Activated T-cell treated with anti-CD3 and anti-CD28 coated beads for 1 hour (primary cell): ENCODE results near the gene DTL.

ENCODE experiments used
- DNase-seq: peaks from one replicate; pipeline ENCODE4 v3.0.0-alpha.2; 2020; ENCODE audit warnings: low read depth

The DTL gene

DNA sequence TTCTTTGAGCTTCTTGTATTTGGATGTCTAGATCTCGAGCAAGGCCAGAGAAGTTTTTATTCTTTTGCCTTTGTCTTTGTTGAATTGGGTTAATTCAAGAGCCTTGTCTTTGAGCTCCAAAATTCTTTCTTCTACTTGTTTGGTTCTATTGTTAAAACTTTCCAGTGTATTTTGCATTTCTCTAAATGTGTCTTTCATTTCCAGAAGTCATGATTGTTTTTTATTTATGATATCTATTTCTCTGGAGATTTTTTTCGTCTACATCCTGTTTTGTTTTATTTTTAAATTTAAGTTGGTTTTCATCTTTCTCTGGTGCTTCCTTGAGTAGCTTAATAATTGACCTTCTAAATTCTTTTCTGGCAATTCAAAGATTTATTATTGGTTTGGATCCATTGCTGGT lies 61.8 kb downstream of the DTL start:
- no peak for DNase-seq

DNA sequence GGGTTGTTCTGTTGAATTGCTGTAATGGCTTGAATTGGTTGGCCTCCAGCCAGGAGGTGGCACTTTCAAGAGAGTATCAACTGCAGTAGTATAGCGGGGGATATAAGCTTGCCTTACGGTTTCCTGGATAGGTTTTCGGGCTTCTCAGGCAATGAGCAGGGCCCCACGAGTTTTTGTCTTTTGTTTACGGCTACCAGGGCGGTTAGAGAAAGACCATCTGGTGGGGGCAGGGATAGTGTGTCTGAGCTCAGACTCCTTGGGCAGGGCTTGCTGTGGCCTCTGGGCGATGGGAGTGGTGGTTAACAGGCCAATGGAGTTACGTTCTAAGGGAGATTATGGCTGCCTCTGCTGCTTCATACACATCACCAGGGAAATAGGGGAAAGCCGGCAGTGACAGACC lies 62.8 kb downstream of the DTL start:
- no peak for DNase-seq

DNA sequence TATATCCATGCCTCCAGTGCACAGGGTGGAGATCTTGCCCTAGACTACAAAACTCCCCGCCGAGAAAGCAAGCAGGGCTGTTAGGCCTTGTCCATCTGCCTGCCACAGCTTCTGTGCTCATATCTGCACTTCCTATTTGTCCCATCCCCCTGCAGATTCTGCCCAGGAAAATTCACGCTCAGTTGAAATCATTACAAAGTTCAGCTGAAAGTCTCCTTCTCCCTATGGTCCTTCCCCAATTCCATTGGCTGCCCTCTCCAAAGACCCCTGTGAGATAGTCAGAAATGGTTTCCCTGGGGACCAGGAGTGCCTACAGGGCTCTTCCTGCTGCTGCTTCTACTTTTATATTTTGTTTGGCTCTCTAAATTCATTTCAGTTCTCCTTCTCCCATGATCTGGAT lies 63.2 kb downstream of the DTL start:
- no peak for DNase-seq

DNA sequence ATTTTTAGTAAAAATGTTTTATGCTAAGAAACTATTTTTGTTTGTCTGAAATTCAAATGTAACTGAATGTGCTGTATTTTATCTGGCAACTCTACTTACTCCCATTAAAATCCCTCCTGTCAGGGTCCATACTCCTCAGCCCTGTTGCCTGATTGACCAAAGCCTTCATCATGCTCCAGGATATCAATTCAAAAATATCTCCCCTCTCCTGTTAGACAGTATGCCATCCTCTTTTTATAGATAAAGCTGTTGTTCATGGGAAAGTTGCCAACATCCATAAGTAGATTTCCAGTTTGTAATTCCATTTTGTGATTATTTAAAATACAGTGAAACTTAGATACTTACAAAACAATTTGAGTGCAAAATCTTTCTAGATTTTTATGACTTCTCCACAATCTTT lies 65.7 kb downstream of the DTL start:
- DNase-seq: no peak

DNA sequence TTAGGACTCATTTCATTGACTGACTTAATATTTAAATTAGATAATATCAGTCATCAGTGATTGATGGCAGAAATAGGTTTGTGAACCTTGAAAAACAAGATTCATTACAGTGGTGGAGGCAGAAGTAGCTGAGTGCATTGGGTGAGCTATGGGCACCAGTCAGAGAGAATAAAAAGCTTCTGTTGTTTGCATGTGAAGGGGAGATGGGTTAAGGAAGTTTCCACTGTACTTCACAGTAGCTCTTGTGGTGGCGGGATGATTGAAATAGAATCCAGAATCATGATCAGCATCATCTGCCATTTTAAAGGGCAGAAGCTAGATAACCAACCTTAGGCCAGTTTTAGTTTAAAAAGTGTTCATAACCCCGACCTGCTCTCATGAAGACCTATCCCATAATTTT lies 66.2 kb downstream of the DTL start:
- no peak for DNase-seq

DNA sequence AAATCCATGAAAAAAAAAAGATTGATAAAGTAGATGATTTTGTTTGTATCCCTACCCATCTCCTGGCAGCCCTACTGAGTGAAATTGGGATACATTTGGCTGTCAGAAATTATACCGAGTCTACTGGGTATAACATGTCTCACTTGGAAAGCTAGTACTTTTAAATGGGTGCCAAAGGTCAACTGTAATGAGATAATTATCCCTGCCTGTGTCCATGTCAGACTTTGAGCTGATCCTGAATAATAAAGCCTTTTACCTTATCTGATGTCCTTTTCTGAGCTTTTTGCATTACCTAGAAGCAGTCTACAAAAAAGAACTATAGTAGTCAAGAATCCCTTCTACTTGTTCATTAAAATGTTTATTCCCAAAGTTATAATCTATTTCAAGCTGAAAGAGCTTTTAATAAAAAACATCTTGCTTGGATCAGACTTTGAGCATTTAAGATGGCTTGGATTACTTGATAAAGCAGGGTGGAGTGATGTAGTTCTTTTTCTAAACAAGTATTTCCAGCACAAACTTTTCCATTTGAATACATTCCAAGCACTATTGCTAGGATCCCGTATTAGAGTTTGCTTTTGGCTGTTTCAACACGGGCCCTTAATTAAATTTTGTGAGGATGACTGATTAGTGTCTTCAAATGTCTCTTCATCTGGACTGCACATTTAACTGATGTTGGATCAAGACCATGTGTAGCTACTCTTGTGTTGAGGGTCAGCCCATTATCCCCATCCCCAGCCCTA lies 69.2 kb downstream of the DTL start:
- no peak for DNase-seq

DNA sequence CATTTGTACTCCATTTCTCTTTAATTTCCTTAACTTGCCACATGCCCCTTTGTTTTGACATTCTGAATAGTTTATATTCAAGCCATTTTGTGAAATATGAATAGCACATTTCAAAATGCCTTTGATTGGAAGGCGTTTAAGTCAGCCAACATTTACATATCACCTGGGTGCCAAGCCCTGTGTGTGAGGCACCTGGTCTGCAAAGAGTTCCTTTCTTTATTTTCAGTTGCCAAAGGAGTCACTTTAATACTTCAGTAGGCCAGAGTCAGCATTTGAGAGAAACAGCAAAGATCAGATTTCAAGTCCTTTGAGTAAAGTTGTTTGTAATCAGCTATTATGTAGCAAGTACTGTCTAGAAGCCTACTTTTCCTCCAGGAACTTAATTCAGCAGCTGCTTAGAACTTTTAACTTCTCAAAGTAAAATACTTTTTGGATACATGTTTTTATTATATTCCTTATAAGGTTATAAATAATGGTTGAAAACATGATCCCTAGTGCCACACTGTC lies 70.8 kb downstream of the DTL start:
- no peak for DNase-seq

DNA sequence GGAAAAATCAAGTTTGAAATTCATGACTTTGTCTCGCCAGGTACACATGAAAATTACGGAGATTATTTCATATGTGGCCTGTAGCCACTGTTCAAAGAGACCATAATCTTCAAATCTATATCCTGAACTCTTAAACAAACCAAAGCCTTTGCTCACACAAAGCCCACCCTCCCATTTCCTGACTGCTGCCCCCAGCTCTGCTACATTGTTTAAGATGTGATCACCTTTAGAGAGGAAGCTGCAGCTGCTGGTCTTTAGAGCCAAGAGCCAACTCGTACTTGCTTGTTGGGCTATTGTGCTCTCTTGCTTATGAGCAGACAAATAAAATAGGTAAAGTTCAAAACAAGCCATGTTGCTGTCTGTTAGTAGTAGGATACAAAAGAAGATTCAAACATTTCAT lies 71.9 kb downstream of the DTL start:
- no peak for DNase-seq

DNA sequence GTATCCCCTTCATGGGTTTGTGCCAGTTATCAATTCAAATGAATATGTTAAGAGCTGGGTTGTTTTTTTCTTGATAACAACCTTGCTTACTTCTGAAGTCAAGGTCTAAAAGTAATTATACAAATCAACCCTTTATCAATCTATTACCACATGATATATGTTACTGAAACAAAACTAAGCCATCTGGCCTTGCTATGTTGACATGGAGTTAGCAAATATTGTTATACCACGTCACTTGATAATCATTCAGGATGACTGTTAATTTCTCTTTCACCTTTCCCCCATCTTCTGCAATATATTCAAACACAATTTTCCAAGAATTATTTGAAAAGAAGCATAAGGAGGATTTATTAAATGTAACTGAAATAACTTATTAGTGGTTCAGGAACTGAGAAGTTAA lies 72.6 kb downstream of the DTL start:
- DNase-seq: no peak

DNA sequence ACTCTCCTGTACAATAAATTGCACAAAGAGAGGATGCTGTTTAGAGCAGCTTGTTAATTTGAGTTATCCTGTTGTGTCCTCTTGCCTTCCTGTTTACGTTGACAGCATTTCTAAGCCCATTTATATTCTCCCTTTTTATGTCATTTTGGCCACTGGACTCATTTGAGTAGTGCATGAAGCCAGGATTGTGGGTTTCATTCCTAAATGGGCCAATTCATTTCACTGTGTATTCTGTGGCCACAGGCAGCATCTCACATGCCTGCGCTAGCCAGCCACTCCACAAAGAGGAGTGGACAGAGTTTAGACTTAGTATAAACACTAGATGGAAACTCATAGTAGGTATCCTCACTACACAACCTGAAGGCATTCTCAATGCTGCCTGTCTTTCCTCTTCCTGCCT lies 73.4 kb downstream of the DTL start:
- DNase-seq: no peak

DNA sequence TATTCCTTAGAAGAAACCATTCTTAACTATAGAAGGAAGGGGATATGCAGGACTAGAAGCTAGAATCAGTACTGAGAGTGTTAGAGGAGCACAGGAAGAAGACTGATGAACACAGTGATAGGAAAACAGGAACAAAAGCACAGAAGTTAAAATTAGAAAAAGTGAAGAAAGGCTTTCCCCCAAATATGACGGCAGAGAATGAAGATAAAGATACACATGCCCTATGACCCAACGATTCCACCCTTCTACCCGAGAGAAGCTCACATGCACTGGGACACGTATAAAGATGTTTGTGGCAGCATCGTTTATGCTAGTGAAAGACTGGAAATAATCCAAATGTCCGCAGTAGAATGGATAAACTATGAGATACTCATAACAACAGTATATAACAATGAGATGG lies 74.2 kb downstream of the DTL start:
- DNase-seq: no peak

DNA sequence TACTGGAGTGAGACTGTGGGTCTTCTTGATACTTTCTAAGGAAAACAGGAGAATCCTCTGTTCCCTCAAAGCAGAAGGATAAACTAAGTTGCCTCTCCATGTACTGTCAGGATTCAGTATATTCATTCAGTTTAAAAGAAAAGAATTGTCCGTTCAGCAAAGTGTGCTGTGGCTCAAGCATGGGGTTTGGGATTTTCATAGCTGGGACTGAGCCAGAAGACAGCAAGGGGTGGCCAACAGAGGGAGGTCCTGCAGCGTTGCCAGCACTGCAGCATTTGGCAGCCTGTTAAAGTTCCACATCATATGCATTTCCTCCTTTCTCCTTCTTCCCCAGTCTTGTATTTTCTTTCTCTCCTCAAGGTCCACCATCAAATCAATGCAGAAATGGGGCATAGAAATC lies 75.1 kb downstream of the DTL start:
- no peak for DNase-seq

DNA sequence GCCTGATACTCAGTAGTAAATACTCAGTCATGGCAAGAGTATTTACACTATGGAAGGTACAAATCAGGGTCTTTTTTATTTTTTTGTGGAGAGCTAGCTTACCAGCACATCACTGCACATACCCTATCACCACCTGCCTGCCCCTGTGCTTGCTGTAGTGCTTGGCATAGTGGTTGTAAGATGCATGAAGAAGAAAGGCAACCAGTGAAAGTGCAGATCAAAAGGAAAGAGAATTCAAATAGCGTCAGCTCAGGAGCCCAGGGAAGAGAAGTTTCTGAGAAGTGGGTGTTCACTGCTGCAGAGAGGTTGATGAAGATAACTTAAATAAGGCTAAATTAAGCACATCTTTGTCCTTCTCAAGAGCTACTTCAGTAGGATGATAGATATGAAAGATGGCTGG lies 76.0 kb downstream of the DTL start:
- DNase-seq: no peak

DNA sequence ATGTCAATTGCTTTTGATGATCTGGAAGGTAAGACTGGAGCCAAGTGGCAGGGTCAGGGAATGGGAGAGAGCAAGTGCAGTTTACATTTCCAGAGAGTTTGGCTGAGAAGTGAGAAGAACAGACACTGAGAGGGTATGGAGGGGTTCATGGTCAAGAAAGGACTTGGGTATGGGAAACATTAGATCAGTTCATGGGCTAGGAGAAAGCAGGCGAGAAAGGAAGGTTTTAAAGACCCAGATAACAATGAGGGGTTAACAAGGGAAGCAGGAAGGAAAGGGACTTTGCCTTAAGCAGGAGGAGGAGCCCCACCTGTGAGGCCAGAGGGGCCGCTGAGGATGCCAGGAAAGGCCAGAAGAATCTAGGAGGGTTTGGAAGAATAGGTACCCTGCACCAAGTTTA lies 78.2 kb downstream of the DTL start:
- DNase-seq: no peak

DNA sequence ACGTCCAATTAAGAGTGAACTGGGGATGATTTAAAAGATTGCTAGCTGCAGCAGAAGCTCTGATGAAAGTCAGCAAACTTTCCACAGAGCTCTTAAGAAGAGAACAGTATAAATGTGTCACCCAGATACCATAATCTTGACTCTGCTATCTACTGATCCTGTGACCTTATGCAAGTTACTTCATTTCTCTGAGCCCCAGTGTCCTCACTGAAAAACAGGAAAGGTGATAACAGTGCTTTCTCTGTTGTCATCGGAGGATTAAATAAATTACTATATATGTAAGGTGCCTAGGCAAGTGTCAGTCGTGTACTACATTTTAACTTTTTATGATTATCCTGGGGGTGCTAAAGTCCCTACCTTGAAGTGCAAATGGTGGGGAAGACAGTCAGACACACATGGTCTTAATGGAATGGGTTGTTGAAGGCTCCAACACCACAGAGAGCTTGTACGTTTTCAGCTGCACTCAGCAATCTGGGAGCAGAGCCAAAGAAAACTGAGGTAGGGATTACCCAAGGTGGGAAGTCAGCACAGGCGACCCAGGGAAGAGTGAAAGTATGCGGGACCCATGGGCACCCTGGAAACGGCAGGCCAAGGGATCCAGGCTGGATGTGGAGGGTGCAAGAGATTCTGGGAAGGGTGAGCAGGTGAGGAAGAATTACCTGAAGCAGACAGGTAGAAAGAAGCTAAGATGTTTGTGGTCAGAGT lies 82.8 kb downstream of the DTL start:
- no peak for DNase-seq

DNA sequence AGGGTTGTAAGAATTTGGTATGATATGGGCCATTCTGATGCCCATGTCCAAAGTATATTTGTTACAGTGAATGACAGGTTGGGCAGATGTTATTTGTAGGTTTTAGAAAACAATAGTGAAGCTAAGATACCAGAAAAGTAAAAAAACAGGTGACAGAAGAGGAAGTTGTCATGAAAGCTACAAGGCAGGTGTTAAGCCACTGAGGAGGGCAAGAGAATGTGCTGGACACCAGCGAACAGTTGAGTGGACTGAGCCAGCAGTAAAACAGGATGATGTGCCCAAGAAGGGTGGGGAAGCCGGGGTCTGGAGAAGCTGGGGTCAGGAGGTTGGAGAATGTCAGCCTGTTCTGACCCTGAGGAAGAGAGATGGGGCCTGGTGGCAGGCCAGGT lies 83.3 kb downstream of the DTL start:
- DNase-seq: no peak

DNA sequence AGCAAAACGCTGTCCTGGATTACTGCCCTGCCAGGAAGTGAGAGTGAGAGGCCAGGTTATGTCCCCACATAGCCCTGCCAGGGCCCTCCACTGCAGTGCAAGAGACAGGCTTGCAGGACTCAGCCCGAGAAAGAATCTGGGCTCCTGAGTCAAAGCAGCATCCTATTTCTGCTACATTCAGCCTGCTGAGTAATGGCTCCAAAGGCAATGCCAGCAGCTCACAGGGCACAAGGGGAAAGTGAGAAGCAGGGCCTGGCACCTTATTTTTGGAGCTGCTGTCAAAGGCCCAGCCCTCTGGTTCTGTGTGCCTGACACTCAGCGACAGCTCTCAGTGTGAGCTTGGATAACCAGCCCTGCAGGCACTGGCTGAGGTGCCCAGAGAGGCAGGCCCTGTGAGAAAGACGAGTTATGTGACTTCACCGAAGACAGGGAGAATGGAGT lies 83.9 kb downstream of the DTL start:
- no peak for DNase-seq

DNA sequence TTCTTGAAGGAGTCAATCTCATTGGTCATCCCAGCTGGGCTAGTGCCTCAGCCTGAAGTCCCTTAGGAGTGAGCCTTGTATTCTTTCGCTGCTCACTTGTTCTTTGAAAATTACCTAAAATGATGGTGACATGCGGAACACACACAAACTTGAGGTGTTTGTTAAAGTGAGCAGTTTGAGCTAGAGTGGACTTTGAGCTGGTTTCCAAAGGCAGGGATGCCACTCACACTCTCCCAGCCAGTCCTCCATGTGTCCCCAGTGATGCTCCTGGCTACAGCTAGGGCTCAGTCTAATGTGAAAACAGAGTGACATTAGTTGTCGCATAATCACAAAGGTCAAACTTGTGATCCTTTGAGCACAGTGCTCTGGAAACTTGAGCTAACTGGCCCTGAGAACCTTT lies 84.3 kb downstream of the DTL start:
- no peak for DNase-seq

DNA sequence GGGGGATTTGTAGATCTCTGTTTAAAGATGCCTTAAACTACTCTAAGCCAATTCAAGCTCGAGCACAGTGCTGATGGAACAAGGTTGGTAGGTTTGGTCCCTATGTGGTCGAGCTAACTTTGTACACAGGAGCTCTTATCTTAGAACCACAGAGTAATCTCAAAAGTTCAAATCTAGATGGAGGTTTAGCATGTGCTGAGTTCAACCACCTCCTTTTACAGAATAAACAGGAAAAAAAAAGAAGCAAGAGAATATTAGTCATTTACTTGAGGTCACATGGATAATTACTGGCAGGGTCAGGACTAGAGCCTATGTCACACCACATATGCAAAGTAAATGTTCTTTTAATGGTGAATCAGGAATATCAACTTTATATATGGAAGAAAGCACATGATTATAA lies 86.2 kb downstream of the DTL start:
- no peak for DNase-seq

DNA sequence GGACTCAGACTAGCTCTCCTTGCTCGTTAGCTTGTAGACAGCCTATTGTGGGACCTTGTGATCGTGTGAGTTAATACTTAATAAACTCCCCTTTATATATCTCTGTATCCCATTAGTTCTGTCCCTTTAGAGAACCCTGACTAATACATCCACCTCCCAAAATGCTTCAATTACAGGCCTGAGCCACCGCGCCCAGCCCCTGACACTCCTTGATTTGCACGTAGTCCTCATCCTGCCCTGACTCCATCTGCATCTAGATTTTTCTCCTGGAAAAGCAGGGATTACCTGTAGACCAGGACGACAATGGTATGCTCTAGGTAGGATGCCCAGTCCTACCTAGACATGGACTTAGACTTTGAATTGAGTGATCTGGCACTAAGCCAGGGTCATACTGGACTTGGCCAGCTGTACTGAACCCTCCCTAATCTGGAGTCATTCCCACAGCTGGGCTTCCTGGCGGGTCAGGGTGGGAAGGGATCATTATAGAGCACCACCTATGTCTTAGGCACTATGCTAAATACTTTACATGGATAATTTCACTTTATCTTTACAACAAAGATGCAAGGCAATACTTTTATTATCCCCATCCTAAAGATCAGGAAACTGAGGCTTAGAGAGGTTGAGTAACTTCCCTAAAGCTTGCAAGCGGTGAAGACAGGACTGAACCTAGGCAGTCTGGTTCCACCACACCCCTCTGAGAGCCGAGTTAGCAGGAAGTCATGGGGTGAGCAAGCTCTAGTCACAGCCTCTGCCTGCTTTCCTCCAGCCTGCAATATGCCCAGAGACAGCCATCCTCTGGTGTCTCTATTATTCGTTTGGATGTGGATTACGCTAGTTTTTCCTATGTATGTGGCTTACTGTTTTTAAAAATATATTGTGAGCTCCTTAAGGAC lies 89.4 kb downstream of the DTL start:
- no peak for DNase-seq

DNA sequence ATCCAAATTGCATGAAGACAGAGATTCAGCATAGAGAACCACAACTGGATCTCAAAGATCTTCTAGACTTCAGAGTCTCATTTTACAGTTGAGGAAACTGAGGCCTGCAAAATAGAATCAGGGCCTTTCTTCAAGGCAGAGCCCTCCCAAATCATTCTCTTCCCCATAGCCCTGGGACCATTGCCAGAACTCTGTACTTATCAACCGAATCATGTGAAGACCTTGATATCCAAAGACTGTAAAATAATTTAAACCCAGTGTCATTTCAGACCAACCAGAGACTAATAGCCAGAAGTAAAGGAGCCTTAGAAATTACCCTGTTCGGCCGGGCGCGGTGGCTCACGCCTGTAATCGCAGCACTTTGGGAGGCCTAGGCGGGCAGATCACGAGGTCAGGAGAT lies 90.1 kb downstream of the DTL start:
- DNase-seq: no peak

DNA sequence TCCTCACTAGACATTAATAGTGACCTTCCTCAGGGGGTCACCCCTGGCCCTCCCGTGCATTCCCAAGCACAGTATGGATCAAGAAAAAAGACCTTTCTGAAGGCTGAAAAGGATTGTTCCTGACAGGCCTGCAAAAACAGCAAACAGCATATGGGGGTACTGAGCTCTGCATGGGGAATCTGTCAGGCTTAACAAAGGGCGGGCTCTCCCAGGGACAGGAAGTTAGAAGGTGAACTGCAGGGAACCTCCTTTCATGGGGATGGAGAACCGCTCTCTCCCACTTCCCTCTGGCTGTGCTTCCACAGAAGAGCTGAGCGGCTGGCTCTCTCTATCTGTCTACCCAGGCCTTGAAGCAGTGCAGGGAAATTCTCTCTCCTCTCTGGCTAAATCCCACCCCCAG lies 91.7 kb downstream of the DTL start:
- DNase-seq: no peak

DNA sequence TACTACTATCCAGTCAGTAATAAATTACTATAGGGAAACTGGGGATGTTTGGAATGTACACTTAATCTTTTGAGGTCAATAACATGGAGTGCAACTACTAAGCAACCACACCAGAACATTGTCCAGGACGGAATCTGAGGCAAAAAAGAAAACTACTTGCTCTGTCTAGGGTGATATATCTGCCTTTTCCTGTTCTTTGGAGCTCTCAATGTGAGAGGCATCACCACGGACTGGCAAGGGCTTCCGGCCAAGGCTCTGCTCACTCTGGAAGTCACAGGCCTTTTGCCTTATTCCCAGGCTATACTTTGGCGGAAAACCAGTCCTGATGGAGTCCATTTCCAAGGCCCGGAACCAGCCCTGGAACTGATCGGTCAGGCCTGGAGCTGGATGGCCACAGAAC lies 94.2 kb downstream of the DTL start:
- DNase-seq: no peak
